Mesothelial cell of epicardium (in vitro differentiated cells): Measurements from ENCODE around the gene NLRP14. TPM values are rescaled to one million over a fixed set of nuclear protein-coding genes. Genes with fewer than 3 reads are reported as not detected.

Experiments used
- DNase-seq, 2 experiments: peaks; one replicate each; pipeline ENCODE4 v3.0.0; 2021; ENCODE audit warnings: low spot score in 2 of 2; ENCODE audit not compliant: unreplicated experiment in 2 of 2
- H3K27ac Mint-ChIP-seq: 2 replicates; pipeline ENCODE4 v1.8.0; 2021; ENCODE audit warnings: mixed read lengths
- H3K27me3 Mint-ChIP-seq: 2 replicates; pipeline ENCODE4 v1.8.0; 2021; ENCODE audit warnings: low read depth, mixed read lengths
- H3K36me3 Mint-ChIP-seq: 2 replicates; pipeline ENCODE4 v1.8.0; 2021; ENCODE audit warnings: mixed read lengths
- H3K4me1 Mint-ChIP-seq: 2 replicates; pipeline ENCODE4 v1.8.0; 2021; ENCODE audit warnings: mixed read lengths
- H3K4me3 Mint-ChIP-seq: 2 replicates; pipeline ENCODE4 v1.8.0; 2021; ENCODE audit warnings: mild to moderate bottlenecking, moderate library complexity, mixed read lengths
- H3K9me3 Mint-ChIP-seq: 2 replicates; pipeline ENCODE4 v1.8.0; 2021; ENCODE audit warnings: mixed read lengths
- total RNA-seq: library from RNA; stranded (reverse); gene quantifications from 3 replicates; pipeline ENCODE4 v1.2.1, GENCODE V29; 2021
- TF ChIP-seq, protein P1 (sequence below): fragments of 200-600 bp; sonication (generic); IDR thresholded peaks from one replicate; pipeline ENCODE4 v1.5.0; 2021; ENCODE audit warnings: antibody characterized with exemption; ENCODE audit not compliant: unreplicated experiment

NLRP14 gene
- total RNA-seq, 1 donor from 2014 or later: 0.51 TPM

DNA sequence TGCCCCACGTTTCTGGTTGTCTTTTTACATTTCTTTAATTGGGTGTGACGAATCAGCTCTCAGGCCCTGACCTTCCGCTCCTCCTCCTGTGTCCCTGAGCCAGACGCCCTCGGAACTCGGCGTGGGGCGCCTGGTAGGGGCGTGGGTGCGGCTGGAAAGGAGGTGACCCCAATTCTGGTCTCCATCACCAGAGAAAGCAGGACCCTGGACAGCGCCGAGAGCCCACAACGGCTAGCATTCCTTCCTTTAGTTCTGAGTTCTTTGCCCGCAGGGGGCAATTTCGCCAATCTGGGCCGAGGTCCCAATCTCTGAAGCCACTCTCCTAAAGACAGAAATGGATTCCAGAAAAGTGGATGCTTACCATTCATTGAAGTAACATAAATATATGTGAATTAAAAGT lies 56.8 kb downstream of the NLRP14 start:
- no peaks in the 10 kb centered on the region for H3K36me3 Mint-ChIP-seq

DNA sequence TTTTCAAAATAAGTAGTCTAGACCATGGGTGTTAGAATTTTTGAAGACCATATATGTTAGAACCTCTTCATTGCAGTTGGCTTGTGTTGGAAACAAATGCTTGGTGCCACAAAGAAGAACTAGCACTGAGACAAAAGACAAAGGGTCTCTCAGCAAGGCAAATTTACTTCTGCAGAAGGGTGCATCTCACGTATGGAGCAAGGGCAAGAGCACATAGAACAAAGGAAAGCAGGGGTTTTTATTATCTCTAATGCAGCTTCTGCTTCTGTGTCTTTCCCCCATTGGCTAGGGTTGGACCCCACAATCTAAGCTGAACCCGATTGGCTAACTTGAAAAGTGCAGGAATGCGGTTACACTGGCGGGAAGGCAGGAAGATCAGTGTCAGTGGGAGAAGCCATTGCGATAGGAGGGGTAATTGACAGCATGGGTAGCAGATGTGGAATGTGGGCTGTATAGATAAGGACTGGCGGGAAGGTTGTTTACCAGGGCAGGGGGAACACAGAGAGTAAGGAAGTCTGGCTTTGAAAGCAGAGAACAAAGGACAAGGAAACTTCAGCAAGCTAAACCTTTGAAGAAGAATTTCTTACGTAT lies 59.4 kb downstream of the NLRP14 start:
- DNase-seq: no peak
- Mint-ChIP-seq H3K27me3 (peaks cover 14% of the 10 kb centered on the region), H3K36me3 (no peaks in the 10 kb centered on the region), H3K27ac (no peak overlapping the region), H3K4me1 (no peaks in the 10 kb centered on the region), H3K4me3 (no peak overlapping the region), H3K9me3 (peaks cover 25% of the 10 kb centered on the region)
- TF ChIP-seq, protein P1, sequence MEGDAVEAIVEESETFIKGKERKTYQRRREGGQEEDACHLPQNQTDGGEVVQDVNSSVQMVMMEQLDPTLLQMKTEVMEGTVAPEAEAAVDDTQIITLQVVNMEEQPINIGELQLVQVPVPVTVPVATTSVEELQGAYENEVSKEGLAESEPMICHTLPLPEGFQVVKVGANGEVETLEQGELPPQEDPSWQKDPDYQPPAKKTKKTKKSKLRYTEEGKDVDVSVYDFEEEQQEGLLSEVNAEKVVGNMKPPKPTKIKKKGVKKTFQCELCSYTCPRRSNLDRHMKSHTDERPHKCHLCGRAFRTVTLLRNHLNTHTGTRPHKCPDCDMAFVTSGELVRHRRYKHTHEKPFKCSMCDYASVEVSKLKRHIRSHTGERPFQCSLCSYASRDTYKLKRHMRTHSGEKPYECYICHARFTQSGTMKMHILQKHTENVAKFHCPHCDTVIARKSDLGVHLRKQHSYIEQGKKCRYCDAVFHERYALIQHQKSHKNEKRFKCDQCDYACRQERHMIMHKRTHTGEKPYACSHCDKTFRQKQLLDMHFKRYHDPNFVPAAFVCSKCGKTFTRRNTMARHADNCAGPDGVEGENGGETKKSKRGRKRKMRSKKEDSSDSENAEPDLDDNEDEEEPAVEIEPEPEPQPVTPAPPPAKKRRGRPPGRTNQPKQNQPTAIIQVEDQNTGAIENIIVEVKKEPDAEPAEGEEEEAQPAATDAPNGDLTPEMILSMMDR: no peak

More for the DNA sequence above, 56.8 kb downstream of the NLRP14 start:
- H3K27me3 Mint-ChIP-seq: no peaks in the 10 kb centered on the region
- no peak overlapping the region for H3K4me3 Mint-ChIP-seq
- peaks cover 6% of the 10 kb centered on the region for H3K4me1 Mint-ChIP-seq
- TF ChIP-seq, protein P1: no peak
- H3K9me3 Mint-ChIP-seq: peaks cover 25% of the 10 kb centered on the region
- no peak overlapping the region for H3K27ac Mint-ChIP-seq
- DNase-seq: peak in 1 of 2 experiments; percentile 44

DNA sequence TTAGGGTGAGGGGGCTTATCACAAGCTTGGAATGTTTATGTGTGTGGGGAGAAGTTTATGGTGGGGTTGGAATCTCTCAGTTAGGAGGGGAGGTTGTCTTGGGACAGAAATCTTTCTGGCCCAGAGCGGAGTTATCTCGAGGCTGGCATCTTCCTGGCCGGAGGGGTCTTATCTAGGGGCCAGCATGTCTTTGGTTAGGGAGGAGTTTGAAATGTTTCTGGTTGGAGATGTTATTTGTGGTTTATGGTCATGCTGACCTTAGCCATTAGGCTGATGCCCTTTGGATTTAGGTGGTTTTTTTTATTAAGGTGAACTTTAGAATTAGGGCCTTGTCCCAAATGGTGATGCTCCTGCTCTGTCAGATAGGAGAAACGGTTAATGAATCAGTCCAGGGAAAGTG lies 60.6 kb downstream of the NLRP14 start:
- H3K27me3 Mint-ChIP-seq: peaks cover 19% of the 10 kb centered on the region
- TF ChIP-seq, protein P1: no peak
- H3K4me1 Mint-ChIP-seq: no peaks in the 10 kb centered on the region
- no peaks in the 10 kb centered on the region for H3K36me3 Mint-ChIP-seq
- no peak overlapping the region for H3K4me3 Mint-ChIP-seq
- no peak overlapping the region for H3K27ac Mint-ChIP-seq
- DNase-seq: no peak
- peaks cover 25% of the 10 kb centered on the region for H3K9me3 Mint-ChIP-seq

DNA sequence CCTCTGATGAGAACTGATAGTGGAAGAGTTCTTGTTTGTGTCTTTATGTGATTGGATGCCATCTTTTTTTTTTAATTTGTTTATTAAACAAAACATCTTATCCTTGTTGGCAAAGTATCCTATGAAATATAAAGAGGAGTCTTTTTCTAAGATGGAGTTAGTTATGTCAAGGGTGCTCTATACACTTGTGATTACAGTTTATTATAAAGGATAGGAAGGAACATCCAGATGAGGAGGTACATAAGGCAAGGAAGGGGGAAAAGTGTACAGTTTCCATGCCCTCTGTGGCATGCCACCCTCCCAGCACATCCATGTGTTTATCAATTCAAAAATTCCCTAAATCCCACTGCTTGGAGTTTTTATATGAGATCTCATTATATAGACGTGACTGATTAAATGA lies 61.2 kb downstream of the NLRP14 start:
- Mint-ChIP-seq H3K27me3 (peaks cover 19% of the 10 kb centered on the region), H3K36me3 (no peaks in the 10 kb centered on the region), H3K4me1 (no peaks in the 10 kb centered on the region), H3K4me3 (no peak overlapping the region), H3K9me3 (peaks cover 25% of the 10 kb centered on the region), H3K27ac (no peak overlapping the region)
- TF ChIP-seq, protein P1: no peak
- DNase-seq: no peak

DNA sequence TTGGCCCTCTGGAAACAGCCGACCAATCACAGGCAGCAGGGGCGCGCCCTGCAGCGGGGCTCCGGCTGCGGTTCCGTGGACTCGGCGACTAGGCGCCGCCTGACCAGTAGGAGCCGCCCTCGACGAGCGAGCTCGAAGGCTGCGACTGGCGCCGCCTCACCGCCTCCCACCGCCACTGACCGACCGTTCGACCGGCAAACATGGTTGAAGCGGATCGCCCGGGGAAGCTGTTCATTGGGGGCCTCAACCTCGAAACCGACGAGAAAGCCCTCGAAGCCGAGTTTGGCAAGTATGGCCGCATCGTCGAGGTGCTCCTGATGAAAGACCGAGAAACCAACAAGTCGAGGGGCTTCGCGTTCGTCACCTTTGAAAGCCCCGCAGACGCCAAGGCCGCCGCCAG lies 68.6 kb downstream of the NLRP14 start, which contains the start of gene RBMXL2:
RBMXL2 (plus strand) TSS at position 78 of the 400 bp plus-strand sequence; CDS start at position 201, 123 bp downstream.
- Mint-ChIP-seq H3K27me3 (peaks cover 17% of the 10 kb centered on the region), H3K36me3 (no peaks in the 10 kb centered on the region), H3K4me1 (no peaks in the 10 kb centered on the region), H3K9me3 (no peaks in the 10 kb centered on the region), H3K4me3 (no peak within 1 kb of the TSS), H3K27ac (no peak within 1 kb of the TSS)
- DNase-seq: no peak
- TF ChIP-seq, protein P1: no peak
